HG03354 (cell line): ENCODE measurements around the gene ETNPPL.
"Not testable (repeated sequence)": the region's sequence is repeated elsewhere in the genome, so short reads cannot be mapped to it uniquely, and the experiment has no call there.

Experiments
- ATAC-seq: cut with Tn5 transposase; IDR thresholded peaks from one replicate; pipeline ENCODE4 v1.9.1; 2021; ENCODE audit warnings: mild to moderate bottlenecking; ENCODE audit not compliant: unreplicated experiment, poor library complexity, severe bottlenecking

ETNPPL gene

GRCh38 chr4:108763986-108764385 lies 1.1 kb upstream of the ETNPPL start:
- ATAC-seq, result no peak

DNA sequence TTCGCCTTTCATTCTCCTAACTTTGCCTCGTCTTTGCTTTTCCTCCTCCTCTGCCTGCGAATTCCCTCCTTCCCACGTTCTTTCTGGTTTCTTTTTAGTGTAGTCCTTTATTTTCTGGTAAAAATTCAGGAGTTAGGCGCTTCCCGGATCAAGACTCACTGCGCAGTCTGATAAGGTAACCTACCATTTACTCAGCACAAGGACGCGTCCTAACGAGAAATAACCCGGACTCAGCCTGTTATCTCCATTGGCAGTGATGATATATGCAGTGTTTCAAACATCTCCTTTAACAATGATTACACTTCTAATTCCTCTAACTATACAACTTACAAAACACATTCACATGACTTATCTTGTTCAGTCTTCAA lies 357 bp upstream of the ETNPPL start:
- no peak for ATAC-seq

DNA sequence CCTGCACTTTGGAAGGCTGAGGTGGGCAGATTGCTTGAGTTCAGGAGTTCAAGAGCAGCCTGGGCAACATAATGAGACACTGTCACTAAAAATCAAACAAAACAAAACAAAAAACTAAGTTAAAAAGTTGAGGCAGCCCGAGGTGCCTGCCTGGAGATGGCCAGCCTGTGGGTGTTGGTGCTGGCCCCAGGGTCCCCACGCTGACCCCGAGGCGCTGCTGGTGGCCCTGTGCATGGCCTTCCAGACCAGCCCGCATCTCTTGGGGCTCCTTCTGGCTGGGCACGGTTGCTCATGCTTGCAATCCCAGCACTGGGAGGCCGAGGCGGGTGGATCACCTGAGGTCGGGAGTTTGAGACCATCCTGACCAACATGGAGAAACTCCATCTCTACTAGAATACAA lies 4.4 kb downstream of the ETNPPL start:
- ATAC-seq, result no peak

GRCh38 chr4:108754327-108754726 lies 8.5 kb downstream of the ETNPPL start:
- no peak for ATAC-seq

DNA sequence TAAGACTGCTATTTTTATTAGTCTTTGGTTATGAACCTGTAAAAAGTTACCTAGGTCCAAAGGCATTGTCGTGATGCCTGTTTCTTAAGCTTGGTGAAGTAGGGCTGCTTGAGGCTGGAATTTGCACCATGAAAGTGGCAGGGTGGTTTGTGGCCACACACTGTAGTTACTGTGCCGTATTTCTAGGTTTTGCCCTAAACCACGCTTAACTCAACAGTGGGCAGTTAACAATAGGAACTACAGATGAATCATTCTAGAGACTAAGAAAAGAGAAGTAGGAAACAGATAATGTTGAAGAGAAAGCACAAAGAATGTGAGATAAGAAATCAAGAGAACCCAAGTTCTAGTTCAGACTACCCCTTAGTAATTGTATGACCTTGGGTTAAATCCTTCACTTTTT lies 11.5 kb downstream of the ETNPPL start:
- no peak for ATAC-seq

GRCh38 chr4:108749119-108749518 lies 13.7 kb downstream of the ETNPPL start:
- no peak for ATAC-seq

- ATAC-seq, result no peak
These were observed 16.3 kb downstream of the ETNPPL start for GRCh38 chr4:108746511-108746910.

DNA sequence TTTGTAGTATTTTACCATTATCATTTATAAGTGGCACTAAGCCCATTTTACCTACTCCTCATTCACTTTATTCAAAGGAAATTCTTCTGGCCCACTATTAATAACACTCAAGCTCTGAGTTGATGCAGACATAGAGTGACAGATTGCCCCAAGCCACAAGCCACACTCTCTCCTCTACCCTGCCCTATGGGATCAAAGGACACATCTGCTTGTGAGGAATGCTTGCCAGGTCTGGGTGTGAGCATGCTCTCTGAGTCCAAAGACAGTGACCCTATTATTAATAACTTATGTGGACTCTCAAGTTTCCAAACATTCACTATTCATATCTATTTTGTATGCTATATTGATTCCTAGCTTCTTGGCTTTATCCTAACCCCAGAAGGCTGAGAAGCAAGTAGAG lies 18.5 kb downstream of the ETNPPL start:
- ATAC-seq, result no peak

- no peak for ATAC-seq
These were observed 20.1 kb downstream of the ETNPPL start for GRCh38 chr4:108742451-108743420.

DNA sequence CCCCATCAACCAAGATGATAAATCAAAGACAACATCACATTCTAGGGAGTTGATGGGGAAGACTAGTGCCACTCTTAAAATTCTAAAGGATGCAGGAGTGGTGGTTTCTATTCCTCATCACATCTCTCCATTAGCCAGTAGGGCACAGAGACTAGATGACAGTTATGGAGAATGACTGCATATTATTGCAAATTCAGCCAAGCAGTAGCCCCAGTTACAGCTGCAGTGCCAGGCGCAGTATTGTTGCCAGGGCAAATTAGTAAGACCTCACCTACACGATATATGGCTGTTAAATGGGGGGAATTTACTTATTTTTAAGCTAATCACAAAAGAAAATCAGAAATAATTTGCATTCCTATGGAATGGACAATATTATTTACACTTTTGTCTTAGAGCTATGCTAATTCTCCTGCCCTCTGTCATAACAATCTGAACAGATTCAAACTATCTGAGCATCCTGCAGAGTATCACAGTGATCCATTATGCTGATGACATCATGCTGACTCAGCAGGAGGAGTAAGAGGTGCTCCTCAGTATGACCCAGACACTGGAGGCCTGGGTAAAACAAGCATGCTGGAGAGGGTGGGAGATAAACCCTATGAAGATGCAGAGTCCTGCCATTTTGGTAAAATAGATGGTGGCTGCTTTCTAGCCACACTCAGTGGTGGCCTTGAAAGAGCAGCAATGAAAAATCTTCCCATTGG lies 24.7 kb downstream of the ETNPPL start:
- no peak for ATAC-seq

DNA sequence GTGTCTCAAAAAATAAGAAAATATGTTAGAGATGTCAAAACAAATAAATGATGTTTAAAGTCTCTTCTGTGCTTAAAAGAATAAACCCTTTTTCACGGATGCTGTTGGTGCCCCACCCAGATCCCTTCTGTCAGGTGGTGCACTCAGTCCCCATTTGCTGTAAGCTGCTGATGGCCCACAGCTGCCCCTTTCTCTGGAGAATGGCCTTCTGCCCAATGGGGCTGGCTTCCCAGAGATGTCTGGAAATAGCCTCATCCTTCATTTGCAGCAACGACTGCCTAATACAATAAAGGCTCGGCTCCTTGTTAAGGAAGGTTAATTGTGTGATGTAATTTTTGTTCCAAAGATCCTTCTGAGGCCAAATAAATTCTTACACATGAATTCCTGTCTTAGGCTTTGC lies 31.8 kb downstream of the ETNPPL start:
- ATAC-seq, result no peak

DNA sequence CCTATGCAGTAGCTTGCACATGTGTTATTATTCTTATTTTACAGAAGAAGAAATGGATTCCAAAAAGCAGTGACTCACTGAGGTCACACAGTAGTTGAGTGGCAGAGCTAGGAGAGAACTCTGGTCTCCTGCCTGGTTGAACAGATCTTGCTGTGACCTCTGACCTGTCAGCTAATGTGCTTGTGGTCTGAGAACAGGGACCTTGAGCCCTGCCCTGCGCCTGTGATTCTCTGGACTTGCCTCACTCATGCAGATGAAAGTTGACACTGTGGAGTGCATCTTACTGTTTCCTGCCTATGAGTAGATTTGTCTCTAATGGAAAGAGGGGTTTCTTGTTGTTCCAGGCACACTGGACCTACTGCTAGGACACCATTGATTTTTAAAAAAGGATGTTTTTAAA lies 32.3 kb downstream of the ETNPPL start:
- no peak for ATAC-seq

DNA sequence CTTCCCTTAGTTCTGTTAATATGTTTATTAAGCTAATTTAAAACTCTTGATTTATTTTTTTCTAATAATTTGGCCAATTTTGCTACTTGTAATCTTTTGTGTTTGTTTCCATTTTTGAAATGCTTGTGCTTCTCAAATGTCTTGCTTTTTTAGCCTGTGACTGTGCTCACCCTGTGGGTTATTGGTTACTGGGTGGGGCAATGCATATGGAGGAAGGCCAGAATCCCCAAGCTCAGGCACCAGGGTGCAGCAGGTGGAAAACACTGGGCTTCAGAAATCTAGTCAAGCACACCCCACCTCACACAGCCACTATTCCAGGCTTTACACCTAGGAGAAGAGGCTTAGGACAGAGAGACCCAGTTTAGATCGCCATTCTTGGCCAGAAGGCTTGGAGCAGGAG lies 33.1 kb downstream of the ETNPPL start:
- no peak for ATAC-seq

DNA sequence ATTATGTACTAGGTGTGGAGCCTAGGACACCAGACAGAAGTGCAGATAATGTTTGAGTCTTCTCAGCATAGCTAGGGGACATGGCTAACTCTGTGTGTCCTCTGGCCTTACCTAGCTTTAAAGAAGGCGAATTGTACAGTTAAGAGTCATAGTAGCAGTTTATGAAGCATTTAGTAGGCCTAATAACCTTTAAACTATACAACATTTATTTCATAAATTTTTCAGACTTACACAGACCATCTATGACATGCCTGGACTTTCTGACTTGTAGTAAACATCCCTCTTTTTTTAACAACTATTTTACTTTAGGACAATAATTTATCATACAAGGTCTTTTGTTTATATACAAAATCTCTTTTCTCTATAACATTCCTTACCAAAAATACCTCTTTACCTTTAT lies 37.4 kb downstream of the ETNPPL start:
- ATAC-seq, result no peak

DNA sequence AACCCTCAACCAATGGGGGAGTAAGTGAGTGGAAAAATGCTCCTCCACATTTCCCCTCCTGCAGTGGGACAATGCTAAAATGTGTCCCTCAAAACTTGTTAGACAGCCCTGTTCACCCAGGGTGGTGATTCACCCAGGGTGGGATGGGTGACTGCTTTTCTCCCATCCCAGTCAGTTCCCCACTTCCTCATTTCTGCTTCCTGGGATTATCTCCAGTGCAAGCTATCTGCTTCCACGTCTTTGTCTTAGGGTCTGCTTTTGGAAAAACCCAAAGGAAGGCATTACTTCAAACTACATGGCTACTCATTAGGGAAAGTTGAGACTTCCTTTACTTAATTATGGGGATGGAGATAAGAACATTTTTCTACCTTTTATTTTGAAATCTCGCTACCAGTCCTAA lies 45.5 kb downstream of the ETNPPL start:
- ATAC-seq, result no peak

GRCh38 chr4:108716340-108716739 lies 46.5 kb downstream of the ETNPPL start:
- no peak for ATAC-seq

DNA sequence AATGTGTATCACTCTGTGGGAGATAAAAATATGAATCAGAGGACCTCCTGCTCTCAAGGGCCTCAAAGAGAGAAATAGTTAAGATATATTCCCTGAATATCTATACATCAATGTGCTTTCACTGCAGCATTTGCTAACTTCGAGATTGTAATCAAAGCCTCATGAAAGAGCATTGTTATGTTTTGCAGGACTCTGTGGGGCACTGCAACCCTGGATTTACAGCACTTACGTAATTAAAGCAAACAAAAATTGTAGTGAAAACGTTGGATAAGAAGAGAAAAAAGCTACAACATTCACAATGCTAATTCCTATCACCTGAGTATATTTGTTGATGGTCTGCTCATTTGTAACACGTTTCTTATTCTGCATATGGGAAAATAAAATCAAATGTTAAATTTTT lies 48.0 kb downstream of the ETNPPL start:
- no peak for ATAC-seq

- ATAC-seq, result not testable (repeated sequence)
These were observed 52.3 kb downstream of the ETNPPL start for GRCh38 chr4:108710578-108710977.

DNA sequence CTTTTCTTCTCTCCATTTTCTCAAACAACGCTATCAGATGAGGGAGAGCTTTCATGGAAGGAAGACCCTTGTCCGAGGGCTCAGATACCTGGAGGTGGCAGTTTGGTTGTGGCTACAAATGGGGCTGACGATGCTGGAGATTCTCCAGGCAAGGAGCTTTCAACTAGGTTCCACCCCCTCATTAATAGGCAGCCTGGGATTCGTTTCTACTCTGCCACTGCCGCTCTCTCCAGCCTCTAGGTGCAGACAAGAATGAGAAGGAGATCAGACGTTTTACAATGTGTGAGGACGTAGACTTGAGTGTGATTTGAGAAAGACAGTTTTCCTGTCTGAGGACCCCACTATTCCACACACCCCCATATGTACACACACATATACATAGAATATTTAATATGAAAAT lies 53.1 kb downstream of the ETNPPL start:
- ATAC-seq, result no peak

GRCh38 chr4:108709234-108709633 lies 53.6 kb downstream of the ETNPPL start:
- no peak for ATAC-seq

DNA sequence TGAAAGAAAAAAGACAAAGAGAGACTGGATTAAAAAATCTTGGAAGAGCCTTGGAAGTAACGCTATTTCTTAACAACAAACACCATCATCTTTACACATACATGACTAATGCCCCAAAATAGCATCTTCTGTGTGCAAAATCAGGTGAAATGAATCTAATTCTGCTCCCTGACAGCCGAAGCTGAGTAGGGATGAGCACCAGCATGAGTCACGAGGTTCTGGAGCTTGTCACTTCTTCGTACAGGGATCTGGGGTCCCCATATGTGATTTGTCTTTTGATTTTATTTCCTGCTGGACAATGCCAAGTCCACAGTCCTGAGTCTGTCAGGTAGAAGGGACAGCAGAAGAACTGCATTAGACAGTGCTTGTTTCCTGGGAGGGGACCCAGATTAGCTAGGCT lies 56.6 kb downstream of the ETNPPL start:
- no peak for ATAC-seq
